Lung (tissue), 12 donors: ENCODE results near the gene ACTL6B. TPM values are rescaled to one million over a fixed set of nuclear protein-coding genes. Genes with fewer than 3 reads are reported as not detected.

Experiments
- ATAC-seq: fragments of 200-7000 bp; cut with Tn5 transposase; one replicate; pipeline ENCODE4 v1.9.1; 2020; ENCODE audit warnings: moderate number of reproducible peaks; ENCODE audit not compliant: insufficient read depth, low FRiP score
- DNase-seq, 3 donors: peaks; one replicate each; pipeline ENCODE4 v3.0.0-alpha.2; 2013 to 2017
- H3K27ac ChIP-seq, 2 donors: one replicate each; pipeline ENCODE4 v1.5.1; 2013; ENCODE audit warnings: mild to moderate bottlenecking in 2 of 2, moderate library complexity in 2 of 2, control low read depth in 1 of 2, inconsistent platforms in 1 of 2, low read depth in 1 of 2, low read length in 1 of 2
- H3K27me3 ChIP-seq, 3 donors: one replicate each; pipeline ENCODE4 v1.5.1; 2013; ENCODE audit warnings: low read length in 2 of 3; ENCODE audit not compliant: control insufficient read depth in 3 of 3, insufficient read depth in 3 of 3
- H3K36me3 ChIP-seq, 4 donors: one replicate each; pipeline ENCODE4 v1.5.1; 2013; ENCODE audit warnings: low read length in 4 of 4, mild to moderate bottlenecking in 1 of 4, moderate library complexity in 1 of 4; ENCODE audit not compliant: control insufficient read depth in 4 of 4, insufficient read depth in 4 of 4
- H3K4me1 ChIP-seq, 5 donors: one replicate each; pipeline ENCODE4 v1.5.1; 2013; ENCODE audit warnings: low read length in 5 of 5, mild to moderate bottlenecking in 2 of 5, moderate library complexity in 1 of 5; ENCODE audit not compliant: control insufficient read depth in 5 of 5, insufficient read depth in 5 of 5
- H3K4me3 ChIP-seq: one replicate; pipeline ENCODE4 v1.5.1; 2013; ENCODE audit warnings: mild to moderate bottlenecking, control low read depth, moderate library complexity
- H3K9ac ChIP-seq, 2 donors: one replicate each; pipeline ENCODE4 v1.5.1; 2013; ENCODE audit warnings: low read length in 2 of 2, control low read depth in 1 of 2; ENCODE audit not compliant: insufficient read depth in 1 of 2
- H3K9me3 ChIP-seq, 4 donors: one replicate each; pipeline ENCODE4 v1.5.1; 2013; ENCODE audit warnings: low read length in 3 of 4, mild to moderate bottlenecking in 1 of 4, moderate library complexity in 1 of 4; ENCODE audit not compliant: control insufficient read depth in 4 of 4, insufficient read depth in 3 of 4
- CTCF ChIP-seq: IDR thresholded peaks from 2 replicates; pipeline ENCODE4 v1.5.1; 2012; ENCODE audit warnings: mild to moderate bottlenecking; ENCODE audit errors: control extremely low read depth, extremely low read depth
- WGBS, 2 donors: extraction: QIAGEN DNeasy Blood & Tissue Kit; methylation state at CpG; one replicate each; pipeline ENCODE4 v1.1.7; 2013; 5-methylcytosine and 5-hydroxymethylcytosine counted together
- polyA plus RNA-seq, 2 donors: library from polyadenylated mRNA; stranded (reverse); fragments of 200-250 nt; gene quantifications; one replicate each; pipeline ENCODE4 v1.2.1, GENCODE V29; 2013
- total RNA-seq, 2 donors: library from RNA; depleted of rRNA in 1 of 2; stranded (reverse); fragments of >200 nt in 1 of 2; gene quantifications; one replicate each; pipeline ENCODE4 v1.2.1, GENCODE V29; 2014 to 2021
- donor health status: control.
- donor health status: control.
- donor health status: Bipolar disorder and iron deficiency.
- donor health status: healthy.
- donor health status: DM: yes; HTN: yes; CAD: no.

Gene ACTL6B
- total and polyA plus RNA-seq, 4 donors = not detected

DNA sequence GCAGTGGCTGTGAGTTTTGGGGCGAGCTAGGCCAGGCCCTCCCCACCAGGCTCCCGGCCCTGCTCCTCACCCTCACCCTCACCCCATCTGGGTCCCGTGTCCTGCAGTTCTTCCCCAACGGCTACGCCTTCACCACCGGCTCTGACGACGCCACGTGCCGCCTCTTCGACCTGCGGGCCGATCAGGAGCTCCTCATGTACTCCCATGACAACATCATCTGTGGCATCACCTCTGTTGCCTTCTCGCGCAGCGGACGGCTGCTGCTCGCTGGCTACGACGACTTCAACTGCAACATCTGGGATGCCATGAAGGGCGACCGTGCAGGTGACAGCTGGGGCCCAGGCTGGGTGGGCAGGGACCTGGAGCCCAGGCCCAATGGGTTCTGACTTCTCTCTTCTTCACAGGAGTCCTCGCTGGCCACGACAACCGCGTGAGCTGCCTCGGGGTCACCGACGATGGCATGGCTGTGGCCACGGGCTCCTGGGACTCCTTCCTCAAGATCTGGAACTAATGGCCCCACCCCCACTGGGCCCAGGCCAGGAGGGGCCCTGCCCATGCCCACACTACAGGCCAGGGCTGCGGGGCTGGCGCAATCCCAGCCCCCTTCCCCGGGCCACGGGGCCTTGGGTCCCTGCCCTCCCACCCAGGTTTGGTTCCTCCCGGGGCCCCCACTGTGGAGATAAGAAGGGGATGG lies 22.2 kb upstream of the ACTL6B start:
- peaks cover under 1 to 63% (median 27%) of the 10 kb centered on the region in 4 donors for H3K36me3 ChIP-seq
- peaks cover 0 to 8% (median 2%) of the 10 kb centered on the region in 5 donors for H3K4me1 ChIP-seq
- H3K4me3 ChIP-seq = no peak overlapping the region
- H3K9me3 ChIP-seq = no peaks in the 10 kb centered on the region
- H3K27ac ChIP-seq = peak overlapping the region in 1 of 2 donors; percentile 0
- 75 to 81% methylated on average over 35 of the region's 35 CpGs for WGBS, 2 donors
- H3K27me3 ChIP-seq = no peaks in the 10 kb centered on the region
- peak in 1 of 3 donors; percentile 24 for DNase-seq
- H3K9ac ChIP-seq = no peak overlapping the region
- TF ChIP-seq CTCF = no peak
- no peak for ATAC-seq

DNA sequence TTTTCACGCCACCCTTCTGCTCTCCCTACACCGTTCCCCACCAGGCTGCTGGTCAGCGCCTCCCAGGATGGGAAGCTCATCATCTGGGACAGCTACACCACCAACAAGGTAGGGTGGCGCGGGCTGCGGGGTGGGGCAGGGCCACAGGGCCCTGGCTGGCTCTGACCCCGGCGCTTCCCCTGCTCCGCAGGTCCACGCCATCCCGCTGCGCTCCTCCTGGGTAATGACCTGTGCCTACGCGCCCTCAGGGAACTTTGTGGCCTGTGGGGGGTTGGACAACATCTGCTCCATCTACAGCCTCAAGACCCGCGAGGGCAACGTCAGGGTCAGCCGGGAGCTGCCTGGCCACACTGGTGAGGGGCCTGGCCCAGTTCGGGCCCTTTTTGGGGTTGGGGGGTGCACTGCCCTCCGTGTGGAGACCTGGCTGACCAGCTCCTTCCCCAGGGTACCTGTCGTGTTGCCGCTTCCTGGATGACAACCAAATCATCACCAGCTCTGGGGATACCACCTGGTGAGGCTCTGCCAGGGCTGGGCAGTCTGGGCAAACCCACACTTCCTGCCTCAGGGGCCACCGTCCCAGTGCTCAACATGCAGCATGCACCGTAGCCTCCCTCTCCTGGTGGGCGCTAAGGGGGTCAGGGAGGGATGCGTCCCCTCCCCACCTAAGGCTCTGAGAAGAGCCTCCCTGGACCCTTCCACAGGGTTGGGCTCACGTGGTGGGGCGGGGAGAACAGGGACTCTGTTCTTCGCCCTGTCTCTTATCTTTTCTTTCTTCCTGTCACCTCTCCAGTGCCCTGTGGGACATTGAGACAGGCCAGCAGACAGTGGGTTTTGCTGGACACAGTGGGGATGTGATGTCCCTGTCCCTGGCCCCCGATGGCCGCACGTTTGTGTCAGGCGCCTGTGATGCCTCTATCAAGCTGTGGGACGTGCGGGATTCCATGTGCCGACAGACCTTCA lies 21.3 kb upstream of the ACTL6B start:
- Histone ChIP-seq H3K27me3 (no peaks in the 10 kb centered on the region), H3K27ac (no peak overlapping the region), H3K36me3 (peaks cover 0 to 54% (median 23%) of the 10 kb centered on the region in 4 donors), H3K9me3 (no peaks in the 10 kb centered on the region), H3K4me1 (peaks cover 0 to 8% (median 2%) of the 10 kb centered on the region in 5 donors), H3K4me3 (no peak overlapping the region), H3K9ac (no peak overlapping the region)
- 90 to 91% methylated on average over 36 of the region's 36 CpGs for WGBS, 2 donors
- TF ChIP-seq CTCF = no peak
- DNase-seq (no peak), ATAC-seq (no peak)

DNA sequence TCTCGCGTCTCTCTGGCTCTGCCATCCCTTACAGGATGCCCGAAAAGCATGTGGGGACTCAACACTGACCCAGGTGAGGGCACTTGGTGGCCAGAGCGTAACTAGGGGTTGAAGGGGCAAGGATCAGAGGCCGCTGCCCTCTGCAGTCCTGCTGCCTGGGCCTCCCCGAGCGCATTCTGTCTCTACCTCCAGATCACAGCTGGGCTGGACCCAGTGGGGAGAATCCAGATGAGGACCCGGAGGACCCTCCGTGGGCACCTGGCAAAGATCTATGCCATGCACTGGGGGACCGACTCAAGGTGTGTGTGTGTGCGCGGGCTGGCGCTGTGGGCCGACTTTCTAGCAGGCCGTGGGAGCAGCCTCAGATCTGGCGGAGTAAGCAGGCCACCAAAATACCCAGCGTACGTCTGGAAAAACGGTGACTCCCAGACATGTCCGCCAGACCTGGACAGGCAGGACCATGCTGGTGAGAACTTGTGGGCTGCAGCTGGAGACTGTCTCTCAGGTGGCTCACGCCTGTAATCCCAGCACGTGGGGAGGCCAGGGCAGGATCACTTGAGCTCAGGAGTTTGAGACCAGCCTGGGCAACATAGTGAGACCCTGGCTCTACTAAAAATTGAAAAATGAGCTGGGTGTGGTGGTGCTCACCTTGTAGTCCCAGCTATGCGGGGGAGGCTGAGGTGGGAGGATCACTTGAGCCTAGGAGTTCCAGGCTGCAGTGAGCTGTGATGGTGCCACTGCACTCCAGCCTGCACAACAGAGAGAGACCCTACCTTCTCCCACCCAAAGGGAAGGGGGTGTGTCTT lies 20.5 kb upstream of the ACTL6B start:
- H3K4me1 ChIP-seq = peaks cover 0 to 8% (median 2%) of the 10 kb centered on the region in 5 donors

More for the DNA sequence above, 20.5 kb upstream of the ACTL6B start:
- H3K36me3 ChIP-seq = peaks cover 0 to 46% (median 22%) of the 10 kb centered on the region in 4 donors
- peak overlapping the region in 1 of 2 donors; percentile 63 for H3K27ac ChIP-seq
- H3K9me3 ChIP-seq = no peaks in the 10 kb centered on the region
- H3K27me3 ChIP-seq = no peaks in the 10 kb centered on the region
- no peak overlapping the region for H3K9ac ChIP-seq
- no peak overlapping the region for H3K4me3 ChIP-seq
- ATAC-seq (no peak), DNase-seq (peak in 1 of 3 donors; percentile 15)
- TF ChIP-seq CTCF = no peak
- WGBS, 2 donors = 85 to 88% methylated on average over 23 of the region's 23 CpGs
